Measurements from ENCODE around the gene ADAMTSL1.

DNA sequence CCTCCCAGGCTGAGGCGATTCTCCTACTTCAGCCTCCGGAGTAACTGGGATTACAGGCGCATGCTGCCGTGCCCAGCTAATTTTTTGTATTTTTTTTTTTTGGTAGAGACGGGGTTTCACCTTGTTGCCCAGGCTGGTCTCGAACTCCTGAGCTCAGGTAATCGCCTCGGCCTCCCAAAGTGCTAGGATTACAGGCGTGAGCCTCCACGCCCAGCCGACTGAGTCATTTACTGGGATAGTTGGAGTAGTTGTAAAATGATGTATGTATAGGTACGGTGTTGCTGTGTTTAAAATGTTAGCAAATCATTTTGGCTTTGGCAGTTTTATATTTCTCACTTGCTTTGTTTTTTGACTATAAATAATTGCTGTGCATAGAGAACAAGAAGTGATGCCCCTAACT is 209.4 kb downstream of the ADAMTSL1 start:
- TF ChIP-seq YY1 (IDR thresholded peaks at IDR 0.05; ENCODE audit: extremely low read depth, insufficient replicate concordance, low read depth, low read length) (no peak), POLR2AphosphoS5 (IDR thresholded peaks at IDR 0.05; ENCODE audit: low read depth, low read length) (no peak)
- TF ChIP-seq, protein P1, sequence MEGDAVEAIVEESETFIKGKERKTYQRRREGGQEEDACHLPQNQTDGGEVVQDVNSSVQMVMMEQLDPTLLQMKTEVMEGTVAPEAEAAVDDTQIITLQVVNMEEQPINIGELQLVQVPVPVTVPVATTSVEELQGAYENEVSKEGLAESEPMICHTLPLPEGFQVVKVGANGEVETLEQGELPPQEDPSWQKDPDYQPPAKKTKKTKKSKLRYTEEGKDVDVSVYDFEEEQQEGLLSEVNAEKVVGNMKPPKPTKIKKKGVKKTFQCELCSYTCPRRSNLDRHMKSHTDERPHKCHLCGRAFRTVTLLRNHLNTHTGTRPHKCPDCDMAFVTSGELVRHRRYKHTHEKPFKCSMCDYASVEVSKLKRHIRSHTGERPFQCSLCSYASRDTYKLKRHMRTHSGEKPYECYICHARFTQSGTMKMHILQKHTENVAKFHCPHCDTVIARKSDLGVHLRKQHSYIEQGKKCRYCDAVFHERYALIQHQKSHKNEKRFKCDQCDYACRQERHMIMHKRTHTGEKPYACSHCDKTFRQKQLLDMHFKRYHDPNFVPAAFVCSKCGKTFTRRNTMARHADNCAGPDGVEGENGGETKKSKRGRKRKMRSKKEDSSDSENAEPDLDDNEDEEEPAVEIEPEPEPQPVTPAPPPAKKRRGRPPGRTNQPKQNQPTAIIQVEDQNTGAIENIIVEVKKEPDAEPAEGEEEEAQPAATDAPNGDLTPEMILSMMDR (IDR thresholded peaks at IDR 0.05 in 2 of 3, conservative IDR thresholded peaks at IDR 0.05 in 1 of 3; ENCODE audit: borderline replicate concordance in 1 of 3, insufficient read depth in 1 of 3, low read depth in 2 of 3, low read length in 2 of 3), result no peak
